HL-60 (cell line): ENCODE data around the gene ZSWIM4.

ENCODE experiments used
- DNase-seq, 2 experiments: peaks; one replicate each; pipeline ENCODE4 v3.0.0-alpha.2; 2010 to 2020; ENCODE audit warnings: low read depth in 1 of 2, low spot score in 1 of 2
- H3K27ac ChIP-seq: fragments of 250-450 bp; sonication (Bioruptor Pico); replicated peaks from 2 replicates; pipeline ENCODE4 v1.5.1; 2020; ENCODE audit warnings: mild to moderate bottlenecking, moderate library complexity
- H3K27me3 ChIP-seq: fragments of 250-450 bp; sonication (Bioruptor Pico); 2 replicates; pipeline ENCODE4 v1.5.1; 2021; ENCODE audit warnings: mild to moderate bottlenecking, moderate library complexity; ENCODE audit not compliant: insufficient read depth, poor library complexity, severe bottlenecking
- H3K4me3 ChIP-seq: replicated peaks from 2 replicates; pipeline ENCODE4 v1.5.1; 2011; ENCODE audit warnings: mild to moderate bottlenecking, control low read depth, low read length; ENCODE audit not compliant: insufficient read depth
- CTCF ChIP-seq: IDR thresholded peaks from one replicate; pipeline ENCODE4 v1.5.1; 2011; ENCODE audit warnings: low read length, control low read depth, inconsistent platforms; ENCODE audit not compliant: insufficient read depth
- GABPA ChIP-seq: IDR thresholded peaks from 2 replicates; pipeline ENCODE4 v1.6.1; 2012; ENCODE audit warnings: low read depth
- POLR2AphosphoS5 ChIP-seq: IDR thresholded peaks from 2 replicates; pipeline ENCODE4 v1.6.1; 2012; ENCODE audit warnings: low read depth
- SPI1 ChIP-seq: IDR thresholded peaks from 2 replicates; pipeline ENCODE4 v1.6.1; 2012; ENCODE audit warnings: low read depth, mild to moderate bottlenecking, borderline replicate concordance
- TF ChIP-seq, protein P1 (sequence below): IDR thresholded peaks from 2 replicates; pipeline ENCODE4 v1.6.1; 2012; ENCODE audit warnings: low read depth; ENCODE audit not compliant: insufficient replicate concordance

ZSWIM4 gene

GRCh38 chr19:13799669-13800068, 4.4 kb downstream of the ZSWIM4 start:
- DNase-seq, result no peak
- Histone ChIP-seq H3K27me3 (no peaks in the 10 kb centered on the region), H3K27ac (no peak overlapping the region), H3K4me3 (no peak overlapping the region)
- TF ChIP-seq POLR2AphosphoS5 (no peak), CTCF (no peak), SPI1 (no peak), GABPA (no peak)
- TF ChIP-seq, protein P1, sequence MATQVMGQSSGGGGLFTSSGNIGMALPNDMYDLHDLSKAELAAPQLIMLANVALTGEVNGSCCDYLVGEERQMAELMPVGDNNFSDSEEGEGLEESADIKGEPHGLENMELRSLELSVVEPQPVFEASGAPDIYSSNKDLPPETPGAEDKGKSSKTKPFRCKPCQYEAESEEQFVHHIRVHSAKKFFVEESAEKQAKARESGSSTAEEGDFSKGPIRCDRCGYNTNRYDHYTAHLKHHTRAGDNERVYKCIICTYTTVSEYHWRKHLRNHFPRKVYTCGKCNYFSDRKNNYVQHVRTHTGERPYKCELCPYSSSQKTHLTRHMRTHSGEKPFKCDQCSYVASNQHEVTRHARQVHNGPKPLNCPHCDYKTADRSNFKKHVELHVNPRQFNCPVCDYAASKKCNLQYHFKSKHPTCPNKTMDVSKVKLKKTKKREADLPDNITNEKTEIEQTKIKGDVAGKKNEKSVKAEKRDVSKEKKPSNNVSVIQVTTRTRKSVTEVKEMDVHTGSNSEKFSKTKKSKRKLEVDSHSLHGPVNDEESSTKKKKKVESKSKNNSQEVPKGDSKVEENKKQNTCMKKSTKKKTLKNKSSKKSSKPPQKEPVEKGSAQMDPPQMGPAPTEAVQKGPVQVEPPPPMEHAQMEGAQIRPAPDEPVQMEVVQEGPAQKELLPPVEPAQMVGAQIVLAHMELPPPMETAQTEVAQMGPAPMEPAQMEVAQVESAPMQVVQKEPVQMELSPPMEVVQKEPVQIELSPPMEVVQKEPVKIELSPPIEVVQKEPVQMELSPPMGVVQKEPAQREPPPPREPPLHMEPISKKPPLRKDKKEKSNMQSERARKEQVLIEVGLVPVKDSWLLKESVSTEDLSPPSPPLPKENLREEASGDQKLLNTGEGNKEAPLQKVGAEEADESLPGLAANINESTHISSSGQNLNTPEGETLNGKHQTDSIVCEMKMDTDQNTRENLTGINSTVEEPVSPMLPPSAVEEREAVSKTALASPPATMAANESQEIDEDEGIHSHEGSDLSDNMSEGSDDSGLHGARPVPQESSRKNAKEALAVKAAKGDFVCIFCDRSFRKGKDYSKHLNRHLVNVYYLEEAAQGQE, result no peak

GRCh38 chr19:13803038-13803437, 7.8 kb downstream of the ZSWIM4 start:
- TF ChIP-seq CTCF (no peak), SPI1 (no peak), POLR2AphosphoS5 (no peak), GABPA (no peak)
- TF ChIP-seq, protein P1, result no peak
- Histone ChIP-seq H3K27me3 (no peaks in the 10 kb centered on the region), H3K27ac (no peak overlapping the region), H3K4me3 (no peak overlapping the region)
- no peak for DNase-seq

GRCh38 chr19:13804830-13805683, 9.8 kb downstream of the ZSWIM4 start:
- H3K4me3 ChIP-seq, result no peak overlapping the region
- H3K27ac ChIP-seq, result no peak overlapping the region
- DNase-seq, result peak in 1 of 2 experiments; percentile 18
- no peak for TF ChIP-seq POLR2AphosphoS5
- TF ChIP-seq SPI1, result no peak
- no peak for TF ChIP-seq CTCF
- TF ChIP-seq, protein P1, result no peak
- no peak for TF ChIP-seq GABPA
- no peaks in the 10 kb centered on the region for H3K27me3 ChIP-seq
